ENCODE measurements around the gene PCDHGA2. TPM values are rescaled to one million over a fixed set of nuclear protein-coding genes. Genes with fewer than 3 reads are reported as not detected.
"Not testable (repeated sequence)": the region's sequence is repeated elsewhere in the genome, so short reads cannot be mapped to it uniquely, and the experiment has no call there.

The PCDHGA2 gene
- polyA plus RNA-seq (ENCODE audit: insufficient read length) = 2.1 TPM

GRCh38 chr5:141338538-141339306 is at the start of gene PCDHGA2:
Gene PCDHGA2, plus strand, starts transcription at chr5:141338760.
- DNase-seq (ENCODE audit: low read depth) = no peak

GRCh38 chr5:141298376-141298775 is 40.2 kb upstream of the PCDHGA2 start:
- no peak for DNase-seq (ENCODE audit: low read depth)

GRCh38 chr5:141303756-141304155 is 34.8 kb upstream of the PCDHGA2 start, which contains the start of gene SLC25A2:
Gene SLC25A2, minus strand, starts transcription at chr5:141304049. Its CDS starts 184 bp downstream, at chr5:141303865.
- no peak for DNase-seq (ENCODE audit: low read depth)

GRCh38 chr5:141306630-141307029 is 31.9 kb upstream of the PCDHGA2 start:
- no peak for DNase-seq (ENCODE audit: low read depth)

- no peak for DNase-seq (ENCODE audit: low read depth)
These were observed 24.8 kb upstream of the PCDHGA2 start for GRCh38 chr5:141313711-141314110.

GRCh38 chr5:141316963-141317362 is 21.6 kb upstream of the PCDHGA2 start:
- DNase-seq (ENCODE audit: low read depth) = not testable (repeated sequence)

- no peak for DNase-seq (ENCODE audit: low read depth)
These were observed 19.4 kb upstream of the PCDHGA2 start for GRCh38 chr5:141319202-141319601.

- DNase-seq (ENCODE audit: low read depth) = no peak
These were observed 18.9 kb upstream of the PCDHGA2 start for GRCh38 chr5:141319699-141320098.

- peak; percentile 84 for DNase-seq (ENCODE audit: low read depth)
These were observed 18.1 kb upstream of the PCDHGA2 start, which contains the start of gene TAF7 for GRCh38 chr5:141320225-141321169. Gene TAF7, minus strand, starts transcription at chr5:141320784. Its CDS starts 740 bp downstream, at chr5:141320044.

- no peak for DNase-seq (ENCODE audit: low read depth)
These were observed 16.3 kb upstream of the PCDHGA2 start for GRCh38 chr5:141322261-141322660.

- no peak for DNase-seq (ENCODE audit: low read depth)
These were observed 12.3 kb upstream of the PCDHGA2 start for GRCh38 chr5:141326088-141326854.

- DNase-seq (ENCODE audit: low read depth) = no peak
These were observed 10.3 kb upstream of the PCDHGA2 start for GRCh38 chr5:141328231-141328630.

- DNase-seq (ENCODE audit: low read depth) = no peak
These were observed 8.1 kb upstream of the PCDHGA2 start, which contains the start of gene PCDHGA1 for GRCh38 chr5:141330299-141331080. Gene PCDHGA1, plus strand, starts transcription at chr5:141330514.

GRCh38 chr5:141332571-141332970 is 6.0 kb upstream of the PCDHGA2 start:
- not testable (repeated sequence) for DNase-seq (ENCODE audit: low read depth)

- not testable (repeated sequence) for DNase-seq (ENCODE audit: low read depth)
These were observed 2.3 kb downstream of the PCDHGA2 start for GRCh38 chr5:141340781-141341354.

- no peak for DNase-seq (ENCODE audit: low read depth)
These were observed 4.2 kb downstream of the PCDHGA2 start for GRCh38 chr5:141342773-141343172.

GRCh38 chr5:141343242-141343952 is 4.8 kb downstream of the PCDHGA2 start, which contains the start of gene PCDHGA3:
Gene PCDHGA3, plus strand, starts transcription at chr5:141343829. Its CDS starts 205 bp downstream, at chr5:141344034.
- DNase-seq (ENCODE audit: low read depth) = no peak

GRCh38 chr5:141343953-141344463 is 5.4 kb downstream of the PCDHGA2 start:
- no peak for DNase-seq (ENCODE audit: low read depth)

- no peak for DNase-seq (ENCODE audit: low read depth)
These were observed 6.8 kb downstream of the PCDHGA2 start for GRCh38 chr5:141345327-141345726.

All from forelimb muscle (tissue), 1 donor.